Kidney glomerular epithelial cell (primary cell): ENCODE data around the gene OR10P1.

Experiments used
- DNase-seq: peaks from one replicate; lab custom pipeline; 2025; lab: John Stamatoyannopoulos, UW

OR10P1 gene

GRCh38 chr12:55686366-55687010, 49.8 kb downstream of the OR10P1 start:
- DNase-seq, result no peak
